HEK293T (cell line): ENCODE data around the gene LONP2.

Source experiments
- CTCF ChIA-PET: fragments of 350-600 bp; formaldehyde crosslinking; extraction: SDS; loops from one replicate; lab custom pipeline; 2021; ENCODE audit warnings: antibody characterized with exemption, inconsistent platforms; lab: Yijun Ruan, JAX
- POLR2A ChIA-PET: fragments of 350-600 bp; formaldehyde crosslinking; extraction: SDS; loops from one replicate; lab custom pipeline; 2020; ENCODE audit warnings: antibody characterized with exemption, inconsistent platforms; lab: Yijun Ruan, JAX
- DNase-seq: peaks from one replicate; pipeline ENCODE4 v3.0.0; 2012; ENCODE audit warnings: mixed read lengths; ENCODE audit errors: extremely low spot score
- ARNT ChIP-seq: fragments of 450-650 bp; IDR thresholded peaks from 2 replicates; pipeline ENCODE4 v1.6.1; 2017; ENCODE audit warnings: mild to moderate bottlenecking
- BHLHE40 ChIP-seq: fragments of 450-650 bp; IDR thresholded peaks from 2 replicates; pipeline ENCODE4 v1.6.1; 2016; ENCODE audit warnings: mild to moderate bottlenecking, moderate library complexity, borderline replicate concordance
- ELF4 ChIP-seq: fragments of 450-650 bp; IDR thresholded peaks from 2 replicates; pipeline ENCODE4 v1.6.1; 2017; ENCODE audit warnings: antibody characterized with exemption
- FOXA1 ChIP-seq: fragments of 450-650 bp; IDR thresholded peaks from 2 replicates; pipeline ENCODE4 v1.6.1; 2016; ENCODE audit warnings: mild to moderate bottlenecking
- FOXK2 ChIP-seq: fragments of 450-650 bp; IDR thresholded peaks from 2 replicates; pipeline ENCODE4 v1.6.1; 2016; ENCODE audit warnings: mild to moderate bottlenecking
- FOXM1 ChIP-seq: fragments of 450-650 bp; IDR thresholded peaks from 2 replicates; pipeline ENCODE4 v1.6.1; 2017; ENCODE audit warnings: mild to moderate bottlenecking, borderline replicate concordance
- HDGF ChIP-seq: fragments of 450-650 bp; IDR thresholded peaks from 2 replicates; pipeline ENCODE4 v1.6.1; 2017; ENCODE audit warnings: antibody characterized with exemption, borderline replicate concordance
- L3MBTL2 ChIP-seq: fragments of 450-650 bp; conservative IDR thresholded peaks from 2 replicates; pipeline ENCODE4 v1.6.1; 2016; ENCODE audit warnings: mild to moderate bottlenecking
- LEF1 ChIP-seq: fragments of 450-650 bp; IDR thresholded peaks from 2 replicates; pipeline ENCODE4 v1.6.1; 2017; ENCODE audit warnings: mild to moderate bottlenecking, borderline replicate concordance
- NFRKB ChIP-seq: fragments of 450-650 bp; IDR thresholded peaks from 2 replicates; pipeline ENCODE4 v1.6.1; 2016; ENCODE audit warnings: mild to moderate bottlenecking, moderate library complexity
- SP1 ChIP-seq: fragments of 450-650 bp; IDR thresholded peaks from 2 replicates; pipeline ENCODE4 v1.6.1; 2017
- SUZ12 ChIP-seq: fragments of 450-650 bp; IDR thresholded peaks from 2 replicates; pipeline ENCODE4 v1.6.1; 2016; ENCODE audit warnings: mild to moderate bottlenecking
- TARDBP ChIP-seq: fragments of 450-650 bp; IDR thresholded peaks from 2 replicates; pipeline ENCODE4 v1.6.1; 2016
- ZNF384 ChIP-seq: fragments of 450-650 bp; IDR thresholded peaks from 2 replicates; pipeline ENCODE4 v1.6.1; 2016
- TF ChIP-seq, protein P1 (sequence below): fragments of 450-650 bp; IDR thresholded peaks from 2 replicates; pipeline ENCODE4 v1.6.1; 2016

The LONP2 gene

GRCh38 chr16:48405153-48405552, 161.1 kb downstream of the LONP2 start:
- POLR2A ChIA-PET = no interaction called here
- CTCF ChIA-PET = no interaction called here
- no peak for DNase-seq
- TF ChIP-seq ZNF384 (no peak), BHLHE40 (no peak), NFRKB (no peak), SP1 (no peak), LEF1 (no peak), FOXA1 (no peak), FOXK2 (no peak), ARNT (no peak), L3MBTL2 (no peak), HDGF (no peak), FOXM1 (no peak), SUZ12 (no peak)
- TF ChIP-seq, protein P1, sequence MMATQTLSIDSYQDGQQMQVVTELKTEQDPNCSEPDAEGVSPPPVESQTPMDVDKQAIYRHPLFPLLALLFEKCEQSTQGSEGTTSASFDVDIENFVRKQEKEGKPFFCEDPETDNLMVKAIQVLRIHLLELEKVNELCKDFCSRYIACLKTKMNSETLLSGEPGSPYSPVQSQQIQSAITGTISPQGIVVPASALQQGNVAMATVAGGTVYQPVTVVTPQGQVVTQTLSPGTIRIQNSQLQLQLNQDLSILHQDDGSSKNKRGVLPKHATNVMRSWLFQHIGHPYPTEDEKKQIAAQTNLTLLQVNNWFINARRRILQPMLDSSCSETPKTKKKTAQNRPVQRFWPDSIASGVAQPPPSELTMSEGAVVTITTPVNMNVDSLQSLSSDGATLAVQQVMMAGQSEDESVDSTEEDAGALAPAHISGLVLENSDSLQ = no peak

DNA sequence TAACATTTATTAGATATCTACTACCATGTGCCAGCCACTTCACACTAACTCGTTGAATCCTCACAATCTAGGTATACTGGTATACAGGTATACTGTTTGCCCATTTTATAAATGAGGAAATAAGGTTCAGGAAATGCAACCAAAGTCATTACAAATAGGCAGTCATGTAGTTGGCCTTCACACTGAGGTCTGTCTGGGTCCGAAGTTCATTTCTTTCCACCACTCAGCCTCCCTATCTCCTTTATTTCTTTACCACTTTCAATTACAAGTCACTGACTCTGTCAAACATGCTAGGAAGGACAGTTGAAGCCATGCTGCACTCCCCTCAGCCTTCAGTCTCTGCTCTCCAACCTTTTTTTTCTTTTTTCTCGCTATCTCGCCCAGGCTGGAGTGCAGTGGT, 161.8 kb downstream of the LONP2 start:
- no peak for TF ChIP-seq BHLHE40
- TF ChIP-seq TARDBP = no peak
- TF ChIP-seq L3MBTL2 = no peak
- no peak for TF ChIP-seq SP1
- no peak for TF ChIP-seq ELF4
- TF ChIP-seq FOXA1 = no peak
- no peak for TF ChIP-seq FOXM1
- ChIA-PET POLR2A (no interaction called here), CTCF (no interaction called here)
- no peak for DNase-seq
